KG1 (cell line): Measurements from ENCODE around the gene TLE5.
A peak's percentile ranks its signal among the peaks of the same experiment; 100 is the strongest.
"Not testable (repeated sequence)": the region's sequence is repeated elsewhere in the genome, so short reads cannot be mapped to it uniquely, and the experiment has no call there.

ENCODE experiments used
- DNase-seq: peaks from one replicate; lab custom pipeline; 2025; lab: John Stamatoyannopoulos, UW

TLE5 gene

DNA sequence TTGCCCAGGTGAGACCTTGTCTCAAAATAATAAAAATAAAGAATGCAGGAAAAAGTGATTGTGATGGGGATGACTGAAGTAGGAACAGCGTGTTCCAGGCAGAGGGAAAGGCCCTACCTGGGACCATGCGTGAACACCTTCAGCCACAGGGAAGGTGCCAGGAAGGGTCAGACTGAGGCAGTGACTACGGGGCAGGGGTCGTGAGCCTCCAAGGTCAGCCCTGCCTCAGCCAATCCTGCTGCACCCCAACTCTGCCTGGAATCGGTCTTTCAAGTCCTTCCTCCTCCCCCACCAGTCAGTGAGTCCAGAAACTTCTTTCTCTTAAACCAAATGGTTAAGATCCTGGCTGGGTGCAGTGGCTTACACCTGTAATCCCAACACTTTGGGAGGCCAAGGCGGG is 17.1 kb downstream of the TLE5 start:
- no peak for DNase-seq

GRCh38 chr19:3042621-3043267 is 19.6 kb downstream of the TLE5 start:
- DNase-seq = no peak

DNA sequence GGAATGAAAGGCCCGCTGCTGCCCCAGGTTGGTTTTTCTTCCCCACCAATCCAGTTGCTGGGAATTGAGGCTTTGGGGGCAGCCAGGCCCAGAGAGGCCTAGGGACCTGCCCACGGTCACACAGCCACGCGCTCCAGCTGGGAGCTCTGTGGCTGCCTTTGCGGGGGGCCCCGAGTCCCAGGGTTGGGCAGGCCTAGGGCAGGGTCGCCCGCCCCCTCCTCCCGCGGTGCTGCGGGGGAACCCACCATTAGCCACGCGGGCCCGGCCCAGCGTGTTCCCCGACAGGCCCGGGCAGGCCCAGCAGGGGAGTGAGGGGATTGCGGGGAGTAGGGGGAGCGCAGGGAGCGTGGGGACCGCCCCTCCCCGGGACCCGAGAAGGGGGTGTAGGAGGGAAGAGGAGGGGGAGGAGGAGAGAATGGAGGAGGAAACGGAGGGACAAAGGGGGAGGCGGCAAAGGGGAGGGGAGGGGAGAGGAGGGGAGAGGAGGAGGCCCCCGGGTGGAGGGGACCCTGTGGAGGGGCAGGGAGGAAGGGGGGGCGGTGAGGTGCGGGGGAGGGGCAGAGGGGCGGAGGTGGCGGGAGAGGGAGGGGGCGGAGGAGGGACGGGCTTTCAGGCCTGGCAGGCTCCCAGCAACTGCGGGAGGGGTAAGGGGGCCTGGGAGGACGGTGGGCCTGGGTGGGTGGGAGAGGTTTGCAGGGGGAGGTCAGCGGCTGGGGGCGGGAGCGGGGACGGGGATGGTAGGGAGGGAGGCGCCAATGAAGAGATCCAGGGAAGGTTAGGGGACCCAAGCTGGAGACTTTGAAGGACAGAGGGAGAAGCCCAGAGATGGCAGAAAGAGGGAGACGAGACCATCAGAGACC is 20.3 kb downstream of the TLE5 start:
- no peak for DNase-seq

GRCh38 chr19:3041327-3041726 is 21.0 kb downstream of the TLE5 start:
- DNase-seq = no peak

- no peak for DNase-seq
Observed at GRCh38 chr19:3039641-3040077, 22.6 kb downstream of the TLE5 start.

GRCh38 chr19:3039125-3039524 is 23.2 kb downstream of the TLE5 start:
- DNase-seq = no peak

- DNase-seq = no peak
Observed at GRCh38 chr19:3038214-3038613, 24.1 kb downstream of the TLE5 start.

GRCh38 chr19:3036977-3037544 is 25.2 kb downstream of the TLE5 start:
- DNase-seq = not testable (repeated sequence)

DNA sequence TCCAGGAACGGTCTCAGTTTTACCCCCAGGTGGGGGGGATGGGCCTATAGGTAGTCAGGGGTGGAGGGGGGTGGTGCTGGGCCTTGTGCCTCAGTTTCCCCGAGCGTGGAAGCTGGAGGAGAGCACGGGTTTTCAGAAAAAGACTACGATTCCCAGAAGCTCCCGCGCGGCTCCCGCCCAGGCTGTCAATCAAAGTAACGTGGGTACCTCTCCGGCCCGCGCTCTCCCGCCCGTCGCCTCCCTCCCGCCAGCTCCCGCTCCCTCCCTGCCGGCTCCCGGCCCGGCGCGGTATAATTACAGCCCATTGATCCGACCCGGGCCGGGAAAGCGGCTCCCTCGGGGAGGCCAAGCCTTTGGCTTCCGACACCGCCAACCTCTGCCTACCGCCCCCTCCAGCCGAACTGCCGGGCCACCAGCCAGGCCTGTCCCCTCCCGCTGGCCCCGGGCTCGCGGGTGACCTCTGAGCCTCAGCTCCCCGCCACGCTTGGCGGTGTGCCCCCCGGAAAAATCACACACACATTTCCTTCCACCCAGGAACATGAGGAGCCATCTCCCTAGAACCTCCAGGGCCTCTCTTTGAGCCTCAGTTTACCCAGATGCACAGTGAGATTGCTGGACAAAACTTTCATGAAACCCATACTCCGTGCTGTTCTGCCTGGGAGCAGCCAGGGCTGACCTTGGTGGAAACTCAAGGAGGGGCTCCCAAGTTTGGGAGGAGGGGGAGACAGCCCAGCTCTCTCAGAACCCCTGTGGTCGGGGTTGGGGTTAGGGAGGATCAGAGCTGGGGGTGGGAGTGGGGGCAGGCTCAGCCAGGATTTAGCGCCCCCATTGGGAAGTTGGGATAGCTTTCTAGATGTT is 25.9 kb downstream of the TLE5 start:
- DNase-seq = peak; percentile 60

GRCh38 chr19:3035542-3036118 is 26.7 kb downstream of the TLE5 start:
- peak; percentile 98 for DNase-seq

GRCh38 chr19:3034656-3035541 is 27.4 kb downstream of the TLE5 start:
- DNase-seq = peak; percentile 42

GRCh38 chr19:3034406-3034655 is 28.0 kb downstream of the TLE5 start:
- DNase-seq = no peak

DNA sequence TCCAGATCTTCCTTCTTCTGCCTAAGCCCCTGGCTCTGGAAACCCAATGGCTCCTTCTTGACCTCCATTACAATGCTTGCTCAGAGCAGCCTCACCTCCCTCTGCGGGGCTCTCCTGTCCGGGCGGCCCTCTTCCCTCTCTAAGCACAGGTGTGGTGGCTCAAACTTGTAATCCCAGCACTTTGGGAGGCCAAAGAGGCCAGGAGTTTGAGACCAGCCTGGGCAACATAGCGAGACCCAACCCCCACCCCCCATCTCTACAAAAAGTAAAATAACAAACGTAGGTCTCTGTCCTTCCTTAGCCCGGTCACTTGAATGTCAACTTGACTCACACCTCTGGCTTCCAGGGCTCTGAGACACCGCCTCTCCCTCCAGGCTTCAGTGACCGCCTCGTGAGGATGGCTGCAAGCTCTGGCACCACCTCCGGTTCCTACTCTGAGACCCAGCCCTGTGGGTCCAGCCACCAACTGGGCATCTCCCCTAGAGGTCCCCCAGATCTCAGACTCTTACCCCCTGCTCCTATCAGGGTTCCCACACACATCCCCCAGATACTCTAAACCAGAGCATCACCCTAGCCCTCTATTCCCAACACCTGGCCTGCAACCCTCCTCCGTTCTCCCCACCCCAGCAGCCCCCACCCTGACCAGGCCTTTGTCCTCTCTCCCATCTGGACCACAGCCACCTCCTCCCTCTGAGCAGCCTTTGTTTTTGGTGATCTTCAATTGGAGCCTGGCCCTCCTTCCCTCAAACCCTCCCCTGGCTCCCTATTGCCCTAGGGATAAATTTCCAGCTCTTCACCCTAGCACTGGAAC is 28.5 kb downstream of the TLE5 start:
- DNase-seq = no peak

DNA sequence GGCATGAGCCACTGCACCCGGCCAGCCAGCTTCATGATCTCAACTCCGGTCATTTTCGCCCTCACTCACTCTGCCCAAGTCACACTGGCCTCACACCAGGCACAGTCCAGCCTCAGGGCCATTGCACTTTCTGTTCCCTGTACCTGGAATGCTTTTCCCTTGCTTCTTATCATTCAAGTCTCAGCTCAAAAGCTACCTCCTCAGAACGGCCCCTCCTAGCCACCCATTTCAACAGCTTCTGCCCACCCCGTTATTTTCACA is 30.8 kb downstream of the TLE5 start:
- no peak for DNase-seq

- DNase-seq = no peak
Observed at GRCh38 chr19:3029065-3029923, 33.0 kb downstream of the TLE5 start, which contains the start of gene TLE2. TLE2 (minus strand) TSS chr19:3029280; CDS start chr19:3028904, 376 bp downstream.

GRCh38 chr19:3028305-3029064 is 33.8 kb downstream of the TLE5 start:
- no peak for DNase-seq

DNA sequence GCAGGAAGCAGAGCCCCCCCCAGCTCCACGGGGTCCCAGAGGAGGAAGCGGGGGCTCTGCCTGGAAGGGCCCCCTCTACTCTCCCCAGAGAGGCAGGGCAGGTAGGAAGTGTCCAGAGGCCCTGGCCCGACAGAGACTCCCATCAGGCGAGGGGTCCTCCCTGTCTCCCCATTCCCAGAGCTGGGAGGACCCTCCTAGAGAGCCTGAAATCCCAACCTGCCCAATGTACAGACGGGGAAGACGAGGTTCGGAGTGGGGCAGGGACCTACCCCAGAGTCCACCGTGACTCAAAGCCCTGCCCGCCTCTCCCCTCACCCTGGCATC is 34.4 kb downstream of the TLE5 start:
- no peak for DNase-seq

DNA sequence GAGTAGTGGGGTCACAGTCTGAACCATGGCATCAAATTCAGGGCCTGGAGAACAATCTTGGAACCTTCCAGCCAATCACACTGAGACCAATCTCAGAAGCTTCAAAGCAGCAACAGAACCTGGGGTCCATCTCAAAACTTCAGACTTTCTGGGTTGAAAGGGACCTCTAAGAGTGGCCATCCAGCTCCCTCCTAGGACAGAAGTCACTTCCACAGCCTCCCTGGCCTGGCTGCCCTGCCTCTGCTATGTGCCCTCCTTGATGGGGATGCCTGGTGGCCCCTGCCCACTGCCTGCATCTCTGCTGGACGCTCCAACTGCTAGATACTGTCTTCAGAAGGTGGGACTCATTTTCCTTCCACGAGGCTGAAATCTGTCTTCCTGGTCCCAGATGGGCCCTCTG is 35.0 kb downstream of the TLE5 start:
- no peak for DNase-seq

GRCh38 chr19:3026768-3027167 is 35.5 kb downstream of the TLE5 start:
- DNase-seq = no peak
